ENCODE measurements around the gene RNF217.
"Not testable (repeated sequence)": the region's sequence is repeated elsewhere in the genome, so short reads cannot be mapped to it uniquely, and the experiment has no call there.

RNF217 gene

GRCh38 chr6:124961777-124962638 is at the start of gene RNF217:
RNF217 (plus strand) TSS chr6:124962437; CDS start chr6:124962545, 108 bp downstream.
- peak; percentile 31 for DNase-seq (ENCODE audit: low spot score)
- TF ChIP-seq, protein P1, sequence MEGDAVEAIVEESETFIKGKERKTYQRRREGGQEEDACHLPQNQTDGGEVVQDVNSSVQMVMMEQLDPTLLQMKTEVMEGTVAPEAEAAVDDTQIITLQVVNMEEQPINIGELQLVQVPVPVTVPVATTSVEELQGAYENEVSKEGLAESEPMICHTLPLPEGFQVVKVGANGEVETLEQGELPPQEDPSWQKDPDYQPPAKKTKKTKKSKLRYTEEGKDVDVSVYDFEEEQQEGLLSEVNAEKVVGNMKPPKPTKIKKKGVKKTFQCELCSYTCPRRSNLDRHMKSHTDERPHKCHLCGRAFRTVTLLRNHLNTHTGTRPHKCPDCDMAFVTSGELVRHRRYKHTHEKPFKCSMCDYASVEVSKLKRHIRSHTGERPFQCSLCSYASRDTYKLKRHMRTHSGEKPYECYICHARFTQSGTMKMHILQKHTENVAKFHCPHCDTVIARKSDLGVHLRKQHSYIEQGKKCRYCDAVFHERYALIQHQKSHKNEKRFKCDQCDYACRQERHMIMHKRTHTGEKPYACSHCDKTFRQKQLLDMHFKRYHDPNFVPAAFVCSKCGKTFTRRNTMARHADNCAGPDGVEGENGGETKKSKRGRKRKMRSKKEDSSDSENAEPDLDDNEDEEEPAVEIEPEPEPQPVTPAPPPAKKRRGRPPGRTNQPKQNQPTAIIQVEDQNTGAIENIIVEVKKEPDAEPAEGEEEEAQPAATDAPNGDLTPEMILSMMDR (IDR thresholded peaks at IDR 0.05; ENCODE audit: borderline replicate concordance, control extremely low read depth, extremely low read depth, insufficient read depth, missing control alignments) = no peak
- in situ Hi-C loops (cut with MboI; ENCODE audit: low sequenced_read_pairs, unreplicated experiment) = no loop called here

GRCh38 chr6:124913056-124913455 is 49.2 kb upstream of the RNF217 start:
- no peak for DNase-seq (ENCODE audit: low spot score)
- TF ChIP-seq, protein P1 (IDR thresholded peaks at IDR 0.05; ENCODE audit: borderline replicate concordance, control extremely low read depth, extremely low read depth, insufficient read depth, missing control alignments) = no peak
- in situ Hi-C loops (cut with MboI; ENCODE audit: low sequenced_read_pairs, unreplicated experiment) = no loop called here

GRCh38 chr6:124917769-124918168 is 44.5 kb upstream of the RNF217 start:
- TF ChIP-seq, protein P1 (IDR thresholded peaks at IDR 0.05; ENCODE audit: borderline replicate concordance, control extremely low read depth, extremely low read depth, insufficient read depth, missing control alignments) = no peak
- DNase-seq (ENCODE audit: low spot score) = no peak
- in situ Hi-C loops (cut with MboI; ENCODE audit: low sequenced_read_pairs, unreplicated experiment) = no loop called here

GRCh38 chr6:124919703-124920102 is 42.5 kb upstream of the RNF217 start:
- DNase-seq (ENCODE audit: low spot score); in situ Hi-C loops (cut with MboI; ENCODE audit: low sequenced_read_pairs, unreplicated experiment): not testable (repeated sequence)

DNA sequence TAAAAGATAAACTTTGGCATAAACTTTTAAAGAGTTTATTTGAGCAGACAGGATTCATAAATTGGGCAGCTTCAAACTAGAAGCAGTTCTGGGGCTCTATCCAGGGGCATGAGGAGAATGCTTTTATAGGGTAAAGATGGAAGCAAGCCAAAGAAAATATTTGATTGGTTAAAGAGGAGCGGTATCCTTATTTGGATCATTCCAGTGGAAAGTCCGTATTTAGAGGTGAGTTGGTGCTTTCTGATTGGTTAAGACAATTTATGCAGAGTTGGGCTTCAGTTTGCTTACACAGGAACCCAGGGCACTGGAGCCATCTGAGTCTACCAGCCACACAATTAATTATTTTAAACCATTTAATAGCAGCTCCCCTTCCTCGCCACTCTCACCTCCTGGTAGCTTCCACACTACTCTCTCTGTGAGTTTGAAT is 37.9 kb upstream of the RNF217 start:
- TF ChIP-seq, protein P1 (IDR thresholded peaks at IDR 0.05; ENCODE audit: borderline replicate concordance, control extremely low read depth, extremely low read depth, insufficient read depth, missing control alignments) = no peak
- in situ Hi-C loops (cut with MboI; ENCODE audit: low sequenced_read_pairs, unreplicated experiment) = no loop called here
- DNase-seq (ENCODE audit: low spot score) = no peak

DNA sequence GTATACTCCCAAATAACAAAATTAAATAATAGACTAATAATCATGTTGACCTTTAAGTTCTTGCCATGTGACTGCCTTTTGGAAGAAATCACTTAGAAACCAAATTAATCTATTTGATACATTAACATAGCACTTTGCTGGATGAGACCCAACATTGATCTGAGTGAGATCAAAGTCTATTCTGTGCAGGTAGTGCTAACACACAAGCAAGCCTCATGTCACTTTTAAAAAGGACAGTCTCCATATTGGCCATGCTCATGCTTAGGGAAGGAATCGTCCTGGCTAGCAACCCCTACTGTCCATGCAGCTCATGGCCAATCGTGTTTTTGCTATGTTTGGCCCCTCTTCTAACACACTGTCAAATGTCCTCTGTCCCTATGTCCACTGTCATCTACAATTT is 35.8 kb upstream of the RNF217 start:
- in situ Hi-C loops (cut with MboI; ENCODE audit: low sequenced_read_pairs, unreplicated experiment) = no loop called here
- no peak for DNase-seq (ENCODE audit: low spot score)
- TF ChIP-seq, protein P1 (IDR thresholded peaks at IDR 0.05; ENCODE audit: borderline replicate concordance, control extremely low read depth, extremely low read depth, insufficient read depth, missing control alignments) = no peak

DNA sequence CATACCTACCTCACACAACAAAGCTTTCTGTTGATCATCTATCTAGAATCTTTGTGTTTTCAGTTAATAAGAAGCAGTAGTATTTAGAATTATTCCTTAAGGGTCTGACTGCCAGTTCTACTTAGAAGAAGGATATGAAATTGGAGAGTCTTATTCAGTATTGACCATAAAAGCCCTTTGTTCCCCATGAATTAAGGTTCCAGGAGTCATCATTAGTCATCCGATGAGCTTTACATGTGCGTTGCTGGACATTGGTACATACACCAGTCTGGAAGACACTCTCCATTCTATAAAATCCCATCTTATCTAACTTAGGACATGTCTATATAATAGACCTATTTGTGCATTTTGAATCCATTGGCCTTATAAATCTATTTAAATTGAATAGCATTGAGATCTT is 34.4 kb upstream of the RNF217 start:
- TF ChIP-seq, protein P1 (IDR thresholded peaks at IDR 0.05; ENCODE audit: borderline replicate concordance, control extremely low read depth, extremely low read depth, insufficient read depth, missing control alignments) = no peak
- in situ Hi-C loops (cut with MboI; ENCODE audit: low sequenced_read_pairs, unreplicated experiment) = no loop called here
- DNase-seq (ENCODE audit: low spot score) = no peak
